ENCODE measurements around the gene LGALS7.

The LGALS7 gene

GRCh38 chr19:38737921-38738737 is 35.2 kb downstream of the LGALS7 start:
- DNase-seq: no peak

DNA sequence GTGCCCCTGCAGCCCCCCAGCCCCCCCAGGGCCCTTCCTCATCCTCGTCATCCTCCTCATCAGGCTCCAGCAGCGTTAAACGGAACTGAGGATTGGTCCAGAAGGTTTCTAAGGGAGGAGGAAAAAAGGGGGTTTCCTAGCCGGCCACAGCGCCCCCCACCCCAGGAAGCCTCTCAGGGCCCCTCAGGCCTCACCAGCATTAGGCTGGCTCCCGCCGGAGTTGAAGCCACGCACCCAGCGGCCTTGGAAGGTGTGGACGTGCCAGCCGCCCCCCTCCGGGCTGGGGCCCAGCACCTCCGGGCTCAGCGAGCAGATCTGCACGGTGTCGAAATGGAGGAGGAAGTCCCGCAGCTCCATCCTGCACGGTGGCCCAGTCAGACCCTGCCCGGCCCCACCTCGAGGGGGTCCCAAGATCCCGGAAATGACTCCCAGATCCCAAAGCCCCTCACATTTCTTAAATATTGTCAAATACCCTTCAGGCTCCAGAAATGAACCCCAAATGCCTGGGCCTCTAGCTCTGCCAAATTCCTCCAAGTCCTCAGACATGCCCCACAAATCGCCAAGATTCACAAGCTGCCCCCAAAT is 35.9 kb downstream of the LGALS7 start:
- no peak for DNase-seq

GRCh38 chr19:38736413-38737280 is 36.7 kb downstream of the LGALS7 start:
- peak; percentile 97 for DNase-seq

DNA sequence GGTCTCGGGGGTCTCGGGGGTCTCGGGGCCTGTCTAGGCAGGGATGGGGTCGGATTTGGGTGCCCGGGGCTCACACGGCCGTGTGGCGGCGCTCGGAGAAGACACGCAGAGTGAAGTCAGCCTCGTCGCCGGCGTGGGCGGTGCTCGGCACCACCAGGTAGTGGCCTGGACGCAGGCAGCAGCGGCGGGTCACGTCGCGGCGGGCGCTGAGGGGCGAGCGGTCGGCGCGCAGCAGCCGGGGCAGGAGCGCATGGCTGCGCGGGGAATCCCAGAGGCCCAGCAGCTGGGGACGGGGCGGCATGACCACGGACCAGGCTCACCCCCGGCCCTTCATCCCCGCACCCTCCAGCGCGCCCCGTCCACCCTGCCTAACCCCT is 37.3 kb downstream of the LGALS7 start:
- no peak for DNase-seq

DNA sequence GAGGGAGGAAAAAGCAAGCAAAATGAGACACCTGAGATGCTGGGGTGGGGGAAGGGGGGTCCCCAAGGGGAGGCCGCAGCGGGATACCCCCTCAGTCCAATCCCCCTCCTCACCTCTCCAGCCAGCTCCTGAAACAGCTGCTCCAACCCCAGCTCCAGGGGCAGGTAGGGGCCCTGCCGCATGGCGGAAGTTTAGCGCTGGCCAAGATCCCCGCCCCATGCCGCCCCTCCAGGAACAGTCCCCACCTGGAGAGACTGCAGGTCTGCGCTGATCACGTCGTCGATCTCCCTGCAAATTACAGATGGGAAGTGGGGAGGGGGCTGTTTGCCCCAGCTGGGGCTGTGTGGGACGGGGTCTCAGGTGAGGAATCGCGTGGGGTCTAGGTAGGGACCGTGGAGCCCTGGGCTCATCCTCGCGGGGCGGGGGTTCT is 38.0 kb downstream of the LGALS7 start:
- DNase-seq: peak; percentile 84

DNA sequence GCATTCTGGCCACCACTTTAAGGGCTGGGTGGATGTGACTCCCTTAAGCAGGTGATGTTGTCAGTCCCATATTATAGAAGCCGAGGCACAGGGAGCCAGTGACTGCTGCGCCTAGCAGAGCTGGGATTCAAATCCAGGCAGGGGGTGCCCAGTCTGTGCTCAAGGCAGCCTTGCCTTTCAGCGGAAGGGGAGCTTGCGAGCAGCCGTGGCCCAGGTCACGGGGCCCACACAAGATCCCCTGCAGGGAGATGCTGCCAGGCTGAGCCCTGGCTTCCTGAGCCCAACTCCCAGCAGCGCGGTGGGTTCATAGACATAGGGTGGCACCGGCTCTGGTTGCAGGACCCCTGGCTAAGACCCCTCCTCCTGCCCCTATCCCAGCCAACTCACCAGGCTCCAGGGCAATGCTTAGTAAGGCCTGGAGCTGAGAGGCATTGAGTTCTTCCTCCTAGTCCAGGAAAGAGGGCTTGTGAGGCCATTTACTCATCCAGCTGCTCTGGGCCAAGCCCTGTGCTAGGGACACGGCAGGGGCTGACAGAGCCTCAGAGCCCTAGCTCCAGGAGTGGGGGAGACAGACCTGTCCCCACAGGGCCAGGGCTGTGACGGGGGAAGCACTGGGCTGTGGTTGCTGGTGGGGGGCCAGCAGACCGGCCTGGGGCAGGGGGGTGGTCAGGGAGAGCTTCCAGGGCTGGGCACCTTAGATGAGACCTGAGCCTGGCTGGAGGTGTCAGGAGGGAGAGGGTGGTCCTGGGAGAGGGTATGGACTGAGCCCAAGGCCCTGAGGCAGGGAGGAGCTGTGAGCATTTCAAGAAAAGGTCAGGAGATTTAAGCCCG is 38.7 kb downstream of the LGALS7 start:
- DNase-seq: peak; percentile 95

GRCh38 chr19:38734176-38734425 is 39.2 kb downstream of the LGALS7 start:
- no peak for DNase-seq

DNA sequence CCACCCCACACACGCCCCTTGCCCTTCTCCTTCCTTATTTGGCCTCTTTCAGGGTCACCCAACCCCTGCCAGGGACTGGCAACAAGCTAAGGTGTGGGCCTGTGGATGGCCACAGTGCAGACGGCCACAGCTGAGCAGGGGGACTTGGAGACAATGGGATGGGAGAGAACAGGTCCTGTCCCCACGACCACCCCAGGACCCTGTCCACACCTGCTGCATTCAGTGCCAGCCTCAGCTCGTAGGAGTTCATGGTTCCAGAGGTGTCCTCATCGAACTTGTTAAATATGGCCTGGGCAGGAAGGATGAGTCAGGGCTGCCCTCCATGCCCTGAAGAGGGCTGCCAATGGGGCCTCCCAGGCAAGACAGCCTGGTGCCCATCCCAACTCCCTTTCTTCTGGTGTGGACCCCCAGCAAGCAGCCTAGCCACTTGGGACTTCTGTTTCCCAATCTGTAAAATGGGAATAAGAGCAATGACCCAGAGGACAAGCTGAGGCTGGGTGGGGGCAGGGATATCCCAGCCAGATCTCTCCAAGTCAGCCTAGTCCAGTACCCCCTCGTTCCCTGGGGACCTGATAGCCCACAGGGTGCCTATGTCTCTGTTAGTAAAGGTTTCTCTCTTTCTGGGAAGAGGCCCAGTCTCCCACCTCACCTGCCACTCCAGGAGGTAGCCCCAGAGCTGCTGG is 39.7 kb downstream of the LGALS7 start:
- DNase-seq: peak; percentile 85

- DNase-seq: no peak
Measured at GRCh38 chr19:38733241-38733492, 40.1 kb downstream of the LGALS7 start.

- no peak for DNase-seq
Measured at GRCh38 chr19:38731654-38732301, 41.5 kb downstream of the LGALS7 start.

DNA sequence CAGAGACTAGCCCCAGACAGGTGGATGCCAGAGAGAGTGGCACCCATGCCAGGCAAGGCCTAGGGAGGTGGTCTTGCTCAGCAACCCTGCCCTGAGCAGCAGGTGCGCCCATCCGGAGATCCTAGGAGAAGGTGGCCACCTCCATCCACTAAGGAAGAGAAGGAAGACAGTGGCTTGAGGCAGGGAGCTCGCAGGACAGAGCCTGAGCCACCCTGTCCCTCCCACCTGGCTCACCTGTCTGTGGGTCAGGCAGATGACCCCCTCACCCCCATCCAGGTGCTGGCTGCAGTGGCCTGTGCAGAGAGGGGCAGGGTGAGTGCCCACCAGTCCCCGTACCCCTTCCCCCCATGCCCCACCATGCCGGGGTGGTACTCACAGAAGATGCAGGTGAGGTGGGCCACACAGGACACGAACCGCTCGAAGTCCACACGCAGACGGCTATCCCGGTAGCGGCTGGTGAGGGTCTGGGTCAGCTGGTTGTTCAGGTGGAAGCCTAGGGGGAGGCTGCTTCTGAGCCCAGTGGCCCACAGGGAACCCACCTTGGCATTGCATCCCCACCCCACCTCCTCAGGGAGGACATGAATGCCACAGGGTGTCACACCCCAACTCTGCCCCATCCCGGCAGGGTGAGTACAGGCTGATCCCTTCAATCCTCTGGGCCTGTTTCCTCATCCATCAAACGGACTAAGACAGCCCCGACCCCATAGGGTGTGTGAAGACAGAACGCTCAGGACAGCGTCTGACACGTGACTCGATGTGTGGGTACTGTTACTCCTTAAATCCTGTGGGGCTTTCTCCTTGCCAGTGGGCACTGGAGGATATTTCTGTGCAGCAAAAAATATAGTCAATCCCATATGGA is 42.4 kb downstream of the LGALS7 start:
- no peak for DNase-seq

GRCh38 chr19:38730470-38730730 is 42.9 kb downstream of the LGALS7 start:
- DNase-seq: no peak

DNA sequence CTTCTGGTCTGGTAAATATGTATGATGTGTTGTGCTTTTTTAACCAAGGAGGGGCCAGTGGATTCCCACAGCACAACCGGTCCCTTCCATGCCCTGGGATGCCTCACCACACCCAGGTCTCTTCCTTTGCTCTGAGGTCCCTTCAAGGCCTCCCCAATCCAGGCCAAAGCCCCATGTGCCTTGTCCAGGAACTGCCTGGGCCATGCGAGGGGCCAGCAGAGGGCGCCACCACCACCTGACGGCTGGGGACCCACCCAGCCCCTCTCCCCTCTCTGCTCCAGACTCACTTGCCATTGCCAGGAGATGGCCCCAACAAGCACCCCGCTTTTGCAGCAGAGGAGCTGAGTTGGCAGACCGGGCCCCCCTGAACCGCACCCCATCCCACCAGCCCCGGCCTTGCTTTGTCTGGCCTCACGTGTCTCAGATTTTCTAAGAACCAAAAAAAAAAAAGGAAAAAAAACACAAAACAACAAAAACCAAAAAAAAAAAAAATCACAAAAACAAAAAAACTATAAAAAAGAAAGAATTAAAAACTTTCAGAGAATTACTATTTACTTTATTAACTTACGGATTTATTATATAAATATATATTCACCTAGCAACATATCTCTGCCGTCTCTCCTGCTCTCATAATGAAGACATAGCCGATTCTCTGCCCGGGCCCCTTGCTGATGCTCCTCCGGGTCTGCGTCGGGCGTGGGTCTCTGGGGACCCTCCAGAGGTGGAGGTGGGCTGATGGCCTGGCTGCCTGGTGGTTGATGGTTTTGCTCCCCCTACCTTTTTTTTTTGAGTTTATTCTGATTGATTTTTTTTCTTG is 43.5 kb downstream of the LGALS7 start:
- peak; percentile 97 for DNase-seq

DNA sequence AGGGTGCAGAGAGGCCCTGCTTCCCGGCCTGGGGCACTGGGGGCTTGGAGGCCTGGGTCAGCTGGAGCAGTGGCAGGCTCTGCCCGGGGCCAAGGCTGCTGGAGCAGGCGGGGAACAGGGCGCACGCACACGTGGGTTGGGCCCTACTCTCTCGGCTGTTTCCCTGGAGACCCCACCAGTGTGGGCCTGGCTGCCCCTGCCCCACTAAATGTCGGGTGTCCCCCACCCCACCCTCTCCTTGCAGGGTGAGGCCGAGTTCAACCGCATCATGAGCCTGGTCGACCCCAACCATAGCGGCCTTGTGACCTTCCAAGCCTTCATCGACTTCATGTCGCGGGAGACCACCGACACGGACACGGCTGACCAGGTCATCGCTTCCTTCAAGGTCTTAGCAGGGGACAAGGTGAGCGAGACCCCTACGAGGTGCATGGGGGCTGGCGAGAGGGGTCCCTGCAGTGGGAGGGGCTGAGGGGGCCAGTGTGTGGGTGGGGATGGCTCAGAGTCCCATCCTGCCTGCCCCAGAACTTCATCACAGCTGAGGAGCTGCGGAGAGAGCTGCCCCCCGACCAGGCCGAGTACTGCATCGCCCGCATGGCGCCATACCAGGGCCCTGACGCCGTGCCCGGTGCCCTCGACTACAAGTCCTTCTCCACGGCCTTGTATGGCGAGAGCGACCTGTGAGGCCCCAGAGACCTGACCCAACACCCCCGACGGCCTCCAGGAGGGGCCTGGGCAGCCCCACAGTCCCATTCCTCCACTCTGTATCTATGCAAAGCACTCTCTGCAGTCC is 44.4 kb downstream of the LGALS7 start:
- no peak for DNase-seq

DNA sequence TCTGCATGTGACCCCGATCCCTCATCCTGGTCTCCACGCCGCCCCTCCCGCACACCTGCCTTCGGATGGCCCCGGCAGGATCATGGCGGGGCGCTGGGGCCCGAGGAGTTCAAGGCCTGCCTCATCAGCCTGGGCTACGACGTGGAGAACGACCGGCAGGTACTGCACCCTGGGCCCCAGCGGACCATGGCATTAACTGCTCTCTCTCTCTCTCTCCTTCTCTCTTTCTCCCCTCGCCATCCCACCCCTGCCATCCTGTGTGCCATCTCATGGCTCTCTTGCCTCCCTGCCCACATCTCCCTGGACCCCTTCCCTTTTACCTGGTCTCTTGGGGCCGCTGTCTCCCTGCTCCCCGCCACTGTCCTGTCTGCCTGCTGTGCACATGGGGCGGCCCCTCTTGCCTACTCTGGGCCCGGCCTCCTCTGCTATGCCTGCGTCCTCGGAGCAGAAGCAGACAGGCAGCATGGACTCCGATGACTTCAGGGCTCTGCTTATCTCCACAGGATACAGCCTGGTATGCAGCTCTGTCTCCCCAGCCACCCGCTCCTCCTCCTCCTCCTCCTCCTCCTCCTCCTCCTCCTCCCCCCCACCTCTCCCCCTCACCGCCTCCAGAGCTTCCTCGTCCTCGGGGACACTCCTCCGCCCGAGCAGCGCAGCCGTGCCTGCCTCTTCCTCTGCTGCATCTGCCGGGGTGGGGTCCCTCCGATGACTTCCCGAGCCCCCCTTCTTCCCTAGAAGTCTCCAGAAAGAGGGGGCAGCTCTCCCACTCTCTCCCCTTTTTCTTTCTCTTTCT is 45.3 kb downstream of the LGALS7 start:
- DNase-seq: no peak

DNA sequence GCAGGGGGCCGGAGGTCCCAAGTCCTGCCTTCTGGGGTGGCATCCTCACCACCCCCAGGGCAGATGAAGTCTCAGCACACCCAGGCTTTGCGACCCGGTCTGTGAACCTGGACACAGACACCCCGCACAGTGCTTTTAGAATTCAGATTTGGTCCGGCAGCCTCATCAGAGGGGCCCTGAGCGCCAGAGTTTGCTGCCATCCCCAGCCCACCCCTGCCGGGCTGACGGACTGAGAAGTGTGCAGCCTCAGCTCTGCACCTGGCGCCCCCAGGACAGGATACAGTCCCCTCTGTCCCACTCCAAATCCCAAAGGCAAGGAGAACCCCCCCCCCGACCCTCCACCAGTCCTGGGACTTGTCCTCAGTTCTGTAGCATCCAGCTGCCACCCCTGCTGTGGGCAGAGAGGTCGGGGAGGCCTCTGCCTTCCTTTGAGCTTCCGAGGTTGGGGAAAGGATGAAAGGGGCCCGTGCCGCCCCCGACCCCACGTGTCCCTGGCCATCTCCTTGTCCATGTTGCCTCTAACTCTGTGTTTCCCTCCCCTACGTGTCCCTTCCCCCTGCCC is 45.9 kb downstream of the LGALS7 start:
- no peak for DNase-seq

DNA sequence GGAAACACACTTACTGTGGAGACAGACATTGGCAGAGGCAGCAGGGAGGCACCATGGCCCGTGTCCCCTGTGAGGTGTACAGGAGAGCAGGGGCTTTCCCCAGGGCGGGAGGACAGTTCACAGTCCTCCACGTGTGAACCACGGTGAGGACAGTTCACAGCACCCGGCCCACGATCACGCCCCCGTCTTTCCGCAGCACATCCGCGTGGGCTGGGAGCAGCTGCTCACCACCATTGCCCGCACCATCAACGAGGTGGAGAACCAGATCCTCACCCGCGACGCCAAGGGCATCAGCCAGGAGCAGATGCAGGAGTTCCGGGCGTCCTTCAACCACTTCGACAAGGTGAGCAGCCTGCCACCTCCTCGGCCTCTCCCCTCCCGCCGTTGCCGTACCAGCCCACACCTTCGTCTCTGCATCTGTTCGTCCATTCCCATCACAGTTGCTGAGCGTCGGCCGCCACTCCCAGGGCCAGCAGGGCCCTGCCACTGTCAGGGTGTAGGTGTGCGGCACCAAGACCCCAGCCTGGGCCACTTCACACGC is 46.5 kb downstream of the LGALS7 start:
- no peak for DNase-seq

- DNase-seq: no peak
Measured at GRCh38 chr19:38726284-38726673, 47.0 kb downstream of the LGALS7 start.

Data from 8988T (cell line).